Lower leg skin (tissue), 4 donors: ENCODE results near the gene NBAS. TPM values are rescaled to one million over a fixed set of nuclear protein-coding genes. Genes with fewer than 3 reads are reported as not detected.

Experiments used
- total RNA-seq, 4 donors: library from RNA; depleted of rRNA; stranded (reverse); fragments of >200 nt; gene quantifications; one replicate each; pipeline ENCODE4 v1.1.0, GENCODE V29; 2016

Gene NBAS
- total RNA-seq, 4 donors from 2014 or later: 26.6 to 40.2 (median 38.3) TPM

Other genes starting within 250 kb of the NBAS start
- 10 to 100 TPM; 38.8 to 55.5 (median 44.4) TPM for gene DDX1, start 30.5 kb upstream of the NBAS start, total RNA-seq